ENCODE measurements around the gene C18orf63.

Gene C18orf63

DNA sequence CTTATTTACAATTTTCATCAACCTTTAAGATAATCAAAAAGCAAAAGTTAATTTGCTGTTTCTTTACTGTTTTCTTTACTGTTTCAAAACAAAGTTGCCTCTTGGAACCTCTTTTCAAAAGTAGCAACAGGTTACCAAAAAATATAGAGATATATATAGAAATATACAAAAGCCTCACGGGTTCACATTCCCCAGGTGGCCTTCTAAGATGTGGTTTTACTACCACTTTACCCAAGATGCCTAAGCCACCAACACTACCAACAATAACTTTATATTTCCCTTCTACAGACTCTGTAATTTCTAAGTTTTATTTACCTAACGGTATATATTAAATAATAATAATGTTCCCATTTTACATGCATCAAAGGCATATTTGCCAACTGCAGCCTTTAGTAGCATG, 28.8 kb upstream of the C18orf63 start:
- DNase-seq (ENCODE audit: low read depth) = no peak
- H3K4me3 ChIP-seq (ENCODE audit: low read length) = no peak overlapping the region
- TF ChIP-seq, protein P1, sequence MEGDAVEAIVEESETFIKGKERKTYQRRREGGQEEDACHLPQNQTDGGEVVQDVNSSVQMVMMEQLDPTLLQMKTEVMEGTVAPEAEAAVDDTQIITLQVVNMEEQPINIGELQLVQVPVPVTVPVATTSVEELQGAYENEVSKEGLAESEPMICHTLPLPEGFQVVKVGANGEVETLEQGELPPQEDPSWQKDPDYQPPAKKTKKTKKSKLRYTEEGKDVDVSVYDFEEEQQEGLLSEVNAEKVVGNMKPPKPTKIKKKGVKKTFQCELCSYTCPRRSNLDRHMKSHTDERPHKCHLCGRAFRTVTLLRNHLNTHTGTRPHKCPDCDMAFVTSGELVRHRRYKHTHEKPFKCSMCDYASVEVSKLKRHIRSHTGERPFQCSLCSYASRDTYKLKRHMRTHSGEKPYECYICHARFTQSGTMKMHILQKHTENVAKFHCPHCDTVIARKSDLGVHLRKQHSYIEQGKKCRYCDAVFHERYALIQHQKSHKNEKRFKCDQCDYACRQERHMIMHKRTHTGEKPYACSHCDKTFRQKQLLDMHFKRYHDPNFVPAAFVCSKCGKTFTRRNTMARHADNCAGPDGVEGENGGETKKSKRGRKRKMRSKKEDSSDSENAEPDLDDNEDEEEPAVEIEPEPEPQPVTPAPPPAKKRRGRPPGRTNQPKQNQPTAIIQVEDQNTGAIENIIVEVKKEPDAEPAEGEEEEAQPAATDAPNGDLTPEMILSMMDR (conservative IDR thresholded peaks at IDR 0.05; ENCODE audit: low read length) = no peak

DNA sequence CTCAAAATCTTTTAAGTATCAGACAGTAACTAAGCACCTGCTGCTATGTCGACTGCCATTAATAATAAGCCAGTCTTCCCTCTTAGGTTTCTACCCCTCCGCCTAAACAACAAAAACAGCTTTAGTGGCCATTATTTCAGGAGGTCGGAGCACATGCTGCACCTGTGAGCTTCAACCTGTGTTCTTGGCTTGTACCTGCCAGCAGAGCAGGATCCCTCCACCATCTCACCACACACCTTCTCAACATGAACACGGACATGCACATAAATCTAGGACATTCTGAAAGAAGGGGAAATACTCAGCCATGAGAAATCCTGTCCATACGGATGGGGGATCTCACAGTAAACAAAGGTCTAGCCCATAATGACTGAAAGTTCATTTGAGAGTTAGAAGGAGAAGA, 27.6 kb upstream of the C18orf63 start:
- H3K4me3 ChIP-seq (ENCODE audit: low read length) = no peak overlapping the region
- no peak for DNase-seq (ENCODE audit: low read depth)
- TF ChIP-seq, protein P1 (conservative IDR thresholded peaks at IDR 0.05; ENCODE audit: low read length) = no peak

DNA sequence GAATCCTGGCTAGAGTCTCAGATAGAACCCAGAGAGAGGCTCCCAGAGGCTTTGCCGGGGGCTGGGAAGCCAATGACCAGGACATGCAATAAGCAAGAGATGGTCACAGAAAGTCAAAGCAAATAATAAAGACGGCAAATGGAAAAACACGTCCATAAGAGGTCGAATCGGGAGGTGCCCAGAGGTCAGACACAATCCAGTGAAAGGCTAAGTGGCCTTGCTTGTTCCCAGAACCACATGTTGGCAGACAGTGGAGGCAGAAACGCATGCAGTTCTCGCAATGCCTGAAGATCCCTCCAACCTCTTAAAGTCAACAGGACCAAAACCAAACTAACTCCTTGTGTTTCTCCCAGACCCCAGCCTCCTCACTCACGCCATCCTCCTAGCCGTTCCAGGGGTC, 26.9 kb upstream of the C18orf63 start:
- no peak overlapping the region for H3K4me3 ChIP-seq (ENCODE audit: low read length)
- peak; percentile 37 for DNase-seq (ENCODE audit: low read depth)
- TF ChIP-seq, protein P1 (conservative IDR thresholded peaks at IDR 0.05; ENCODE audit: low read length) = no peak

DNA sequence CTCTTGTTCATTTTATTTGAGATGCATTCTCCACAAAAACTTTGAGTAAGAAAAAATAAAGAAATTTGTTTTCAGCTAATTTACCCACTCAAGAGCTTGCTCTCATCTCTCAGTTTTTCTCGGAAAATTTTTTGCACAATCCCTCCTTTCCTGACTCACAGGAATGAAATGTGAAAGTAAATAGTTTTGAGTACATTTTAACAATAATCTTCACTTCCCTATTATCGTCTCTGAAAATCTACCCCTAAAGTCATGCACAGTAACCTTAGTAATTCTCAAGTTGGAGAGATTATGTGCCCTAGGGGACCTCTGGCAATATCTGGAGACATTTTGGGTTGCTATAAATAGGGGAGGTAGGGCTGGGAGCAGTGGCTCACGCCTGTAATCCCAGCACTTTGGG, 26.5 kb upstream of the C18orf63 start:
- DNase-seq (ENCODE audit: low read depth) = peak; percentile 56
- no peak overlapping the region for H3K4me3 ChIP-seq (ENCODE audit: low read length)
- TF ChIP-seq, protein P1 (conservative IDR thresholded peaks at IDR 0.05; ENCODE audit: low read length) = no peak

DNA sequence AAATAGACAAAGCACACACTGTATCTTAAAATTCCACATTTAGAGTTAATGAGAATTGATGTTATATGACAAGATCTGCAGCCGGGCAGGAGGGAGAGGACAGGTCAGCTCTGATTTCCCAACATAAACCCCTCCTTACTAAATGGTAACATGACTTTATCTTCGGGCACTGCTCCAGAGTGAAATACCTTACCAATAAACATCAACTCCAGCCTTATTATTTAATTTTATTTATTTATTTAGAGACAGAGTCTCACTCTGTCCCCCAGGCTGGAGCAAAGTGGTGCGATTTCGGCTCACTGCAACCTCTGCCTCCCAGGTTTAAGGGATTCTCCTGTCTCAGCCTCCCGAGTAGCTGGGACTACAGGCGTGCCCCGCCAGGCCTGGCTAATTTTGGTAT, 25.6 kb upstream of the C18orf63 start:
- TF ChIP-seq, protein P1 (conservative IDR thresholded peaks at IDR 0.05; ENCODE audit: low read length) = no peak
- no peak overlapping the region for H3K4me3 ChIP-seq (ENCODE audit: low read length)
- DNase-seq (ENCODE audit: low read depth) = no peak

DNA sequence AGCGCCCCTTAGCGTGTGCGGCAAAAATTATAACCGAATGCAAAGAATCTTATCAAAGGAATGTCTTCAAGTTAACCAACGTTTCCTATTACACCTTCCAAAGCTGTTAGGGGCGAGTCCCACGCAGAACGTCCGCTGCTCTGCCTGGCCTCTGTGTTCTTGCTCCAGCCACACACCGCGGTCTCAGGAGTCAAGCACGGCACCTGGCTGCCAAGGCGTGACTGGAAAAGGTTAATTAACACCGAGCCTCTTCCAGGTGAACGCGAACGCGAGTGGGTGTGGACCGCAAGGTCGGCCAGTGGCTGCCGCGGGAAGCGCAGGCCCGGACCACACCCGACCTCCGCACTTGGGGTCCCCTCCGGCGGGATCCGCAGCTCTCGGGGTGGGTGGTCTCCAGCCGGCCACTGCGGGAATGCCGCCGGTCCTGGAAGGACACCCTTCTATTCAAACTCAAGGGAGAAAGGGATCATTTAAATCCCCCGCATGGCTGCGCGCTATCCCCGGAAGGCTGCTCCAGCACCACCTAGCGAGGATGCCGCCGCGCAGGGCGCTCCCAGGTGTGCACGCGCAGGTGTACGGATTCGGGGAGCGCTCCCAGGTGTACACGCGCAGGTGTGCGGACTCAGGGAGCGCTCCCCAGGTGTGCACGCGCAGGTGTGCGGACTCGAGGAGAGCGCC, 24.7 kb upstream of the C18orf63 start:
- TF ChIP-seq, protein P1 (conservative IDR thresholded peaks at IDR 0.05; ENCODE audit: low read length) = no peak
- DNase-seq (ENCODE audit: low read depth) = no peak
- peak overlapping the region; percentile 91 for H3K4me3 ChIP-seq (ENCODE audit: low read length)

DNA sequence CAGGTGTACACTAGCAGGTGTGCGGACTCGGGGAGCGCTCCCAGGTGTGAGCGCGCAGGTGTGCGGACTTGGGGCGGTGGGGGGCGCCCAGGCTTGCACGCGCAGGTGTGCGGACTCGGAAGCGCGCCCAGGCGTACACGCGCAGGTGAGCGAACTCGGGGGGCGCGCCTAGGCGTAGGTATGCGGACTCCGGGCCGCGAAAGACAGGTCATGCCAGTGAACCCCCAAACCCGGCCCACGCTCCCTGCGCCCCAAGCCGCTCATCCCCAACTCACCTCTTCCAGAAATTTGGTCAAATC, 24.2 kb upstream of the C18orf63 start:
- H3K4me3 ChIP-seq (ENCODE audit: low read length) = peak overlapping the region; percentile 91
- TF ChIP-seq, protein P1 (conservative IDR thresholded peaks at IDR 0.05; ENCODE audit: low read length) = no peak
- no peak for DNase-seq (ENCODE audit: low read depth)

Measured in AG10803 (cell line).